HG02870 (cell line): Measurements from ENCODE around the gene UBE2N.
"Not testable (repeated sequence)": the region's sequence is repeated elsewhere in the genome, so short reads cannot be mapped to it uniquely, and the experiment has no call there.

Source experiments
- ATAC-seq: cut with Tn5 transposase; IDR thresholded peaks from one replicate; pipeline ENCODE4 v1.9.1; 2021; ENCODE audit warnings: mild to moderate bottlenecking, moderate library complexity; ENCODE audit not compliant: unreplicated experiment

Gene UBE2N

DNA sequence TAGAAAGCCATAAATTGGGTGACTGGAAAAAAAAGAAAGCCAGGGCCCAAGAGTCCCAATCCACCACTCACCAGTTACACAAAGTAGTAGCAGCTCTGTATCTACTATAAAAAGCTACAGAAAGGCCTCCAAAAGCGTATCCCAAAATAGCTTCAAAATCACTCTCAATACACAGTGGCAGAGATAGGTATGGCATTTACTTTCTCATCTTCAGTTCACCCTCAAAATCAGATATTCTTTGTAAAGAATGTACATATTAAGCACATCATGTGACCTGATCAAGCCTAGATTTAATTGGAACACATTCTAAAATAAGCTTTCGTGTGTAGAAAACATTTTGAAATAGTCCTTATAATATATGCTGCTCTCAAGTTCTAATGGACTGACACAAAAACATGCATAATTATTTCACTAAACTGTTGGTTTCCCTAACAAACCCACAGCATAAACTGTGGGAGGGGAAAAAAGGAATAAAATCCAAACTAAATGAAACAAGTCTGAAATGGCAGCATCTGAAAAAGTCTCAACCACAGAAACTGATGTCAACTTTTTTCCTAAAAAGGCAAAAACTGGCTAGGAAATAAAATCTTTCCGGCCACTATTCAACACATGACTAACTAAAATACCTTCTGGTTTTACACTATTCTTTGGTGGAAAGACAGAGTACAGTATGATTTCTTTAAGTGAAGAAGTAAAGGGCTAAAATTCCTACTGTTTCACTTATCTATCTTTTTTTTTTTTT, 25.9 kb downstream of the UBE2N start:
- ATAC-seq = no peak

DNA sequence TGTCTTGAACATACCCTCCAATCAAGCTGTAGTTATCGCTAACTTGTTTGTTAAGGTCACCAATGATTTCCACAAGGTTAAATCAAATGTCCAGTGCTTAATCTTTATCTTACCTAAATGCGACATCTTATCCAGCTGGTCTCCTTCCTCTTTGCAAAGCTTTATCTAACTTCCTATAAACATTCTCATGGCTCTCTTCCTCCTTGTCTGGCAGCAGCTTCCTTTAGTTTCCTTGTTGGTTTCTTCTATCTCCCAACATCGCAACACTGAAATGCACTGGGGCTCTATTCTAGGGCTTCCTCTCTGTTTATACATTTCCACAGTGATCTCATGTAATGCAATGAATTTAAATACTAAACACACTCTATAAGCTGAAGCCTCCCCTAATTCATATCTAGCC, 28.7 kb downstream of the UBE2N start:
- no peak for ATAC-seq

DNA sequence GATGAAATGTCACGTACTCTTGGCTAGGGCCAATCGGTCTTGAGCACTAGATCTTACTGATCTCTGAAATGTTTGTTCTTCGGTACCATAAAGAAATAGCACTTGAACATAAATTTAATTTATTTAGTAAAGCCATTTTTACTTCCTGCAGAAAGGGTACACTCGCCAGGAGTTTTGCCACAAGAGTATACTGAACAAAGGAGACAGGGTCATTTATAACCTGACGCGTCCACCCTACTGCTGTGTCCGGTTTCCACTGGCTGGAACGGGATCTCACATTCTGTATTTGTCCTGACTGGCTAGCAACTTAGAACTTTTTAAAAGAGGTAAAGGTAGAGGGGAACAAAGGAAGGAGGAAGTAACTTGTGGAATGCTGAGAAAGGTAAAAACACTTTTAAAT, 29.4 kb downstream of the UBE2N start:
- not testable (repeated sequence) for ATAC-seq

DNA sequence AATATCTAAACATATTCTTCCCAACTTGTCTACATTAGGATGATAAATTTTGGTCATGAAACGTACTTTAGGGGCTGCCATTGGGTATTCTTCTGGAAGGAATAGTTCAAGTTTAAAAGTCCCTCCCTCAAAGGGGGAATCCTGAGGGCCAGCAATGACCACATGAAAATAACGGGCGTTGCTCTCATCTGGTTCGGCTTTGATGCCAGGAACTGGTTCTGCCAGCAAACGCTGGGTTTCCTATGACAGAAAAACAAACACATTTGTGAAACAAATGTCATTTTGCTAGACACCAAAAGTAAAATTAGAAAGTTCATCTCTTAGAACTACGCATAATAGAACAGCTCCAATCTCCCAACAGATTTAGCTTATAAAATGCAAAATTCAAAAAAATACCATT, 30.7 kb downstream of the UBE2N start:
- not testable (repeated sequence) for ATAC-seq

DNA sequence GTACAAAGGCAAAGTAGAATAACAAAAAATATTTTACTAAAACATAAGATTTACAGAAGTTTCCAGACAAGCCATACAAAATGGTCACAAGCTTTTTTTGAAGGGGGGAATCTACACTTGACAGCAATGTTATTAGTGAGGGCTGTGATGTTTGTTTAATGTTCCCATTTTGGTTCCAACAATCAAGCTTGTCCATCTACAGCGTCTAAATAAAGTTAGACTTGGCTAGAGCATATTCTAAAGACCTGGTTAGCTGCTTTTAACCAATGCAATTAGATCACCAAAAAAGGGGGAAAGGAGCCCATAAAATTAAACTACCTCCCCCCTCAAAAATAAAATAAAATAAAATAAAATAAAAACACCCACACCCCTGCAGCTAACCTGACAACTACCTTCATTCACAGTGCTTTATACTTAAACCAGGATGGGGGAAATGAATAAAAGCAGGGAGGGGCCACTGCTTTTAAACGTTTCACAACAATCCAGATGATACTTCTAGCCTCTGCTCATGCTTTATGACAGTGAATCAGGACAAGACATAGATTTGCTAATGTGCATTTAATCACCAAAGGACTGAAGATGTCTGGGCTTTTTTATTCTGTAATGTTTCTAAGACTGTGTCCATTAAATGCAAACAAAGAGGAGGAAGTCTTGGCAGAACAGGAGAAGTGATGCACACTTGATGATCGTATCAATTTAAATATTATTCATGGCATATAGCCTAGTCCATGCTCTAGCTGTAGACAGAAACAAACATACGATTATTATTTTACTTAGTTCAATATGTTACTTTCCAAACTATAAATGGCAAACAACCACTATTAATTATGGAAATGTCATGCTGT, 32.2 kb downstream of the UBE2N start:
- not testable (repeated sequence) for ATAC-seq

DNA sequence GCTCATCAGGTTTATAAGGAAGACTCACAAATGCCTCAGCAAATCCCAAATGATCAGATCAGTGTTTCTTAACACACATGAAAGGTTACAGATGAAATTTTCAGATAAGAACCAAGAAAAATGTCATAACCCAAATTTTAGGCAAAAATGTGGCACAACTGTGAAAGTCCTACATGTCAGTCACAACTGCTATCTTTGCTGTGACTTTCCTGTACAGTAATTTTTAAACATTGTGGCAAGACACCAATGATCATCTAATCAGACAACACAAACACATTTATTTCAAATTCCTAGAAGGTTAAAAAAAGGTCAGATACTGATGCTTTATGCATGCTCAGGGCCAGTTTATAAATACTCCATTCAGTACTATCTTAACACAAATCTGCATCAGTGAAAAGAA, 32.9 kb downstream of the UBE2N start:
- no peak for ATAC-seq

DNA sequence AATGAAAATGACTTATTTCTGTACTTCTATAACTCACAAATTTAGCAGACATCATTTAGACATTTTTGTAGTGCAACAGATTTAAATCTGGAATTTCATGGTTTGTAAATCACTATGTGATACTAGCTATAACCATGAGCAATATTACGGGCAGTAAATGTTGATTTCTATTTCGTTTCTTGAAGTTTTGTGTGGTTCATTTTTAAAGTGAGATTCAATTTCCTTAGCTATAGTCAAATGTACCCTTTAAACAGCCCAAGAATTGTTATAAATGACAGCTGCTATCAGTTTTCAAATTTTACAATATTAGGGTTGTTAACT, 33.8 kb downstream of the UBE2N start:
- ATAC-seq = no peak

DNA sequence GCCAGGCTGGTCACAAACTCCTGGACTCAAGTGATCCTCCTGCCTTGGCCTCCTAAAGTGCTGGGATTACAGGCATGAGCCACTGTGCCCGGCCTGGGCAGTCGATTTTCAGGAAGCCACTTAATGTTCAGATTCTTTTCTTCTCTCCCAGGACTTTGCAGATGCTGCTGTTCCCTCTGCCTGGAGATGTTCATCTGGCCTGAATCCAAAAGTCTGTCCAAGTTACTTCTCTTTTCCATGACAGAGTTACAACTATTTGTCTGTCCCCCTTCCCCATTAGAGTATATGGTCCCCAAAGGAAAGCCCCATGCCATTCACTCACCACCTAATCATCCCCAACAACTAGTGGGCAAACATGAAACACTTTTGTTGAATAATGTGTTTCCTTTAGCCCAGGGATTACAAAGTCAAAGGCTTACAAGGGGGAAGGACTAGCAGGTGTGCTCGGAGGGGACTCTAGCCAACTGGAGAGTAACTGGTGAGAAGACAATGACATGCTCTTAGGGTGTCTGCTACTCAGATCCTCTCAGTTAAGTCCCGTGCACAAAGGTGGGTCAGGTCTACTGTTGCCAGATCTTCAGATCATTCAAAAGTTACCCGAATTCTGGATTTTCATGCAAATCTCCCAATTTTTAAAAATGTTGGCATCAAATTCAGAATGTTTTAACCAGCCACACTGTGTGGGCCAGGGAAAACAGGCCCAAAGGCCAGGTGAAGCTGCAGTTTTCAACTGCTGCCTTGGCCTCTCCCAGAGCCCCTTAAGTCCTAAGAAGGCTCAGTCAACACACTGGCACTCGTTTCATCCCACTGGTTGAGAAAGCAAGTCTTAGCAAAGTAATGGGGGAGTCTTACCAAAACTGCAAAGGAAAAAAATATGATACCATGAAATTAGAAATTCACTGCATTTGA, 34.4 kb downstream of the UBE2N start:
- no peak for ATAC-seq

DNA sequence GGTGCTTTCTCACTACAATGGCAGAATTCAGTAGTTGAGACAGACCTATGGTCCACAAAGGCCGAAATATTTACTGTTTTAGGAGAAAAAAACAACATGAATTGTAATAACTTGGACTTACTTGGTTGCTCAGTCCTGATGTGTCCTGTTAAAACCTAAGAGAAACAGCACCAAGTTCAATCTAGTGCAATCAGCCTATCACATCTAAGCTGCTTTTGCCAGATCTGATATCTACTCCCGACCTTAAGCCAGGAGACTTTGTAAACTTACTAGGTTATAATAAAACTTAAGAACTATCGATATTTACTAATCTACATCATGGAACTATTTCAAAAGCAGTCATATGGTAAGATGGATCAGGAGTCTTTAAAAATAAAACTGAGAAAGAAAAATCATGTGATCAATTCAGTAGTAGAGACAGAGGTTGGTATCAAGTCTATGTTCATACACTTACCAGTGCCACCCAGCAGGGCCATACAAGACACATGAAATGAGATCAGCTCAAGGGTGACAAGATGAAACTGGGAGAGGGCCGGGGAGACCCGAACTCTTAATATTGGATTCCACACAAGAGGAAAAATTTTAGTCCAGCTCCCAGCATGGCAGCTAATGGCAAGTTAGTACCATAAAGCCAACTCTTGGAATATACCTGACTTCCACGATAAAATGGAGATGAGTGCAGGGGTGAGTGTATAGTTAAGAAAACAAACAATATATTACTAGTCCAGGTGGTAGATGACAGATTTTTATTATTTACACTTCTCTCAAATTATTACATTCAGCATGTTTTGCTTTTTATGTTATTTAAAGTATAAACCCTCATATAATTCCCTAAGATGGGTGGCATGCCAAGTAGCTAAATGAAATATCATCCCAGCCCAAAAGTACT, 36.5 kb downstream of the UBE2N start:
- ATAC-seq = no peak

DNA sequence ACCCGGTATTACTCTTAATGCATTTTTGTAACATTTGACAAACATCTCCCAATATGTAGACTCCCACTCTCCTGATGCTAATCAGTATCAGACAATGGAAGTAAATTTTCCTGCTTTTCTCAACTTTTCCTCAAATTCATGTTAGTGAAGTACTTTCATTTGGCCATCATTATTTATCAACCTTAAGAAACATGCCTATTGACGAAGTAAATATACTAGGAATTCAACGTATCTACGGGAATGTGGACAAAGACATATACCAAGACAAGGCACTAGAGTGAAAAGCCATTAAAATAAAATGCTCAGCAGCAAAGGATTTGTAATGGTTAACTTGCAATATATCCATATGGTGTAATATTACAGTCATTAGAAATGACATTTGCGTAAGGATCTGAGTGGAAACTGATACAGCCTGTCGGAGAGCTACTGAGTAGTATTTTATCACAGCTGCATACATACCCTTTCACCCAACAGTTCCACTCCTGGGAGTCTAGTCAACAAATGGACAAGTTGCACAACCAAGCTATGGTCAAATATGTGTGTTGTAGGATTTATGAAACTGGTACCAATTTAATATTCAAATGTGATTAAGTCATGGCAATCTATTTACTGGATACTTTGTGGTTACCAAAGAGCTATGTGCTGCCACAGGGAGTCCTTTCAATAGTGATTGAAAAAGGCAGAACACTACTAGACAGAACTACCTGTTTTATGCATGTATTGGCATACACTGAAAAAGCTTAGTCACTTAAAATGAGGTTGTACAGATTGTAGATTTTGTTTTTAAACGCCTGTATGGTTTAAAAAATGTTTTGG, 37.6 kb downstream of the UBE2N start:
- no peak for ATAC-seq

DNA sequence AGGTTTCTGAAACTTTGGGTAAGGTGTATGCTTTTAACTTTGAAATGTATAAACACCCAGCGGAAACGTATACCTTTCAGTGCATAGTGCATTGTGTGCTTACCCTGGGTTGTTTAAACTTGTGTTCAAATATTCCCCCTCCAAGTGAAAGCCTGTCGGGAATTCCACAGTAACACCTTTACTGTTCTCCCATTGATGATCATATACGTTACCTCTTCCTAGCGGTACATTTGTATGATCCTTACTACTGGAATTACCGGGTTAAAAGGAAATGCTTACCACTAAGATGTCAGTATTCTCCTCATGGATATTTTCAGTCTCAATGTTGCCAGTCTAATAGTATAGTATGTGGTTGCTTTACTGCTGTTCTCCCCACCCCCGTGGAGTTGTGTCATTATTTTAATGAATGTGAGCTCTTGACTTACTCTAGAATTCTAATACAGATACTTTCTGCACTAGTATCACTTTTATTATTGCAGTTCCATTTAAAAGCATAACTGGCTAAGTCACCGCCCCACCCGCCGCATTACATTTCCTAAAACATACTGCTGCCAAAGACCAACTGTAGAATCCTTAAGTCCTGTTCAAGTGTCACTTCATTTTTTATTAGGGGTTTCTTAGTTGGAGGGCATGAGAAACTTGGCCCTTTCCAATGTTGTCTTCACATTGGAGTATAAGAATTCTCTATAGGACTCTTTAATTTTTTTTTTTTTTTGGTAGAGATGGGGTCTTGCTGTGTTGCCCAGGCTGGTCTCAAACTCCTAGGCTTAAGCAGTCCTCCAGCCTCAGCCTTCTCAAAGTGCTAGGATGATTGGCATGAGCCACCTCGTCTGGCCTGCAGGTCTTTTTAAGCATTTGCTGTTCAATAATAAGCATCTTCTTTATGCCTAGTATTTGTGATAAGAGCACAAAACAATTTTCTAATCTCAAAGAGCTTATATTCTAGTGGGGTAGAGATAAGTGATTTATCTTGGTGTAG, 39.1 kb downstream of the UBE2N start:
- ATAC-seq = no peak

DNA sequence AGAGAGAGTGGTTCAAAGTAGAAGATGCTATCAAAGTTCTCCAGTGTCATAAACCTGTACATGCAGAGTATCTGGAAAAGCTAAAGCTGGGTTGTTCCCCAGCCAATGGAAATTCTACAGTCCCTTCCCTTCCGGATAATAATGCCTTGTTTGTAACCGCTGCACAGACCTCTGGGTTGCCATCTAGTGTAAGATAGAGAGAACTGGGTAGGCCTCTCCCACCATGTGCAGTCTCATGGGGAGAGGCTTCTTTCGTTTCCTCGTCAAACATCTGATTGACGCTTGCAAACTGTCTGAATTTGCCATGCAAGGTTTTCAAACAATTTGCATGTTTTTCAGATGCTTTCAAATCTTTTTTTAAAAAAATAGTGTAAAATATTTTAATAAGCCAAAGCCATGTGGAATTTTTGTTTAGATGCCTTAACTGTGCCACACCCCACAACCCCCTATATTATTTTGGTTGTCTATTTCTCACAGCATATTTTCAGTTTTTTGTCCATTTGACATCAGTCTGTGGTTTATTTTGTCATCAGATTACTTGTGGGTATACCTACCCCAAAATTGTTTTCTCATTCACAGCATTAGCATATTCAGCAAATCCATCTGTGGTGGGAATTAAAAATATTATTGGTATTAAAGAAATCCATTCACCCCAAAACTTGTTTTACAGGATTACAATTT, 42.4 kb downstream of the UBE2N start:
- peak; percentile 90 for ATAC-seq

DNA sequence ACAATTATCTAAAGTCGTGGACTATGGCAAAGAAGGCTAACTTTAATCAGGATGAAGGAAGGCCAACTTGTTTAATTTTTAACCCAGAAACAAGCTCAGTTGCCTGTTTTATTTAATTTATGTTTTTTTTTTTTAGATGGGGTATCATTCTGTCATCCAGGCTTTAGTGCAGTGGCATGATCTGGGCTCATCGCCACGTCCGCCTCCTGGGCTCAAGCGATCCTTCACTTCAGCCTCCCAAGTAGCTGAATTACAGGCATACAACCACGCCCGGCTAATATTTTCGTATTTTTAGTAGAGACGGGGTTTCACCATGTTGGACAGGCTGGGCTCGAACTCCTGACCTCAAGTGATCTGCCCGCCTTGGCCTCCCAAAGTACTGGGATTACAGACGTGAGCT, 44.3 kb downstream of the UBE2N start:
- ATAC-seq = no peak

DNA sequence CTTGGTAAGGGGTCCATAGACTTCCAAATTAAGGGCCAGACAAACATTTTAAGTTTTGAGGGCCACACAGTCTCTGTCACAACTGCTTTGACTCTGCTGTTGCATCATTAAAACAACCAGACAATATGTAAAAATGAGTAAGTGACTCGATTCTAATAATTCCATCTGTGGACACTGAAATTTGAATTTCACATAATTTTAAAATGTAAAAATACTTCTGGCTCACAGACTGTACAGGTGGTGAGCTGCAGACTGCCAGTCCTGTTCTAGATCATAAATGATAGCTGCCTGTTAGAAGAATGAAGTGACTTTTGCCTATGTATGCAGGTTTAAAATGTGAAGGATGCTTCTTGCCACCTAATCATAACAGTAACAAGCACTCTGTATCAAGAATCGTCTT, 48.3 kb downstream of the UBE2N start:
- ATAC-seq = no peak

DNA sequence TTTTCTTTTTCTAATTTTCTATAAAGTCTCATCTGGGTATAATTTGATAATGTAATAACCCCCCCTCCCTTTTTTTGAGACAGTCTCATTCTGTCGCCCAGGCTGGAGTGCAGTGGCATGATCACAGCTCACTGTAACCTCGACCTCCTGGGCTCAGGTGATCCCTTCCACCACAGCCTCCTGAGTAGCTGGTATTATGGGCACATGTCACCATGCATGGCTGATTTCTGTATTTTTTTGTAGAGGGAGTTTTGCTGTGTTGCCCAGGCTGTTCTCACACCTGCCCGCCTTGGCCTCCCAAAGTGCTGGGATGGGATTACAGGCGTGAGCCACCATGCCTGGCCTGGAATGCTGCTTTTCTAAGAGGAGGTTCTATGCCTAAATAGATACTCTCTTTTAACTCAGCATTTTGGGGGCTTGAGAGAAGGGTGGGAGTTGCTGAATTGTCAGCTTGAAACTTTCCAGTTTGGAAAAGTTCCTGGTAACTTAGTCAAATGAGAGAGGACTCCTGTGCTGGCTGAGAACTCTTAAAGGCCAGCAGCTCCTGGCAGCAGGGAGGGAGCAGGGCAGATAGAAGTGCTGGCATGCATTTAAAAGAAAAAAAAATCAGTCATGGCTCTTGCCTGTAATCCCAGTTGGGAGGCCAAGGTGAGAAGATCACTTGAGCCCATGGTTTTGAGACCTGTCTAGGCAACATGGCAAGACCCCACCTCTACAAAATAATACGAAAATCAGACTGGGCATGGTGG, 51.0 kb downstream of the UBE2N start:
- ATAC-seq = no peak

DNA sequence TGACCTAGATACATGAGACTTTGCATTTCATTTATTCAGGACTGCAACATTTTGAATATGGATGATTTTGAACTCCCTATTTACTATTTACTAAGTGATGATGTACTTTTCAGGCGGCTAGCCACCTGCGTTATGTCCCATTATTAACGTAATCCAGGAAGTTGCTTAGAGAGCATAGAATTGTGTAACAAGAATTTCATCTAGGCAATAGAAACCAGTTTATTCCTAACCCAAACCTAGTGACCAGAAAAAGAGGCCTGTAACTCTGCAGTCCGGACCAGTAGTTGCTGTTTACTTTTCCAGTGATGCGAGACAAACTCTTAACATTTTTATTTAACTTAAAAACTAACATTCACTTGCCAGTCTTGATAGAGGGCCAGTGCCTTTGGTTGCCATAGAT, 51.7 kb downstream of the UBE2N start:
- ATAC-seq = no peak

DNA sequence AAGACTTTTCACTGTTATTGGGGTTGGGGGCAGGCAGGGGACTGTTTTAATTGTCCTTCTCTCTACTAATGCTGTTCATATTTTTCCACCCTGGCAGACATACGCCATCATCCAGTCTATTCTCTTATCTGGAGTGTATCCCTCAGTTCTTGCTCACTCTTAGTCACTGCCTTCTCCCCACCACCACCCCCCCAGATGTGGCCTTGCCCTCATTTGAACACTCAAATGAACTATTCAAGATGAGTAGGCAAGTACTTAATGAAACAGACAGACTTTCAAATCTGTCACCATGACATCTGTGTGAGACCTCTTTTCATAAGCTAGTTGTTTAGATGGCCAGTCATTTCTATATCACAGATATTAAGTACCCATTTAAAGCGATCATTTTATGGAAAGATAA, 54.0 kb downstream of the UBE2N start:
- ATAC-seq = peak; percentile 74
